Epithelial cell of proximal tubule (primary cell): ENCODE results near the gene VASH2. TPM values are rescaled to one million over a fixed set of nuclear protein-coding genes. Genes with fewer than 3 reads are reported as not detected.
"Not testable (repeated sequence)": the region's sequence is repeated elsewhere in the genome, so short reads cannot be mapped to it uniquely, and the experiment has no call there.

Experiments used
- DNase-seq: peaks from one replicate; pipeline ENCODE4 v3.0.0-alpha.2; 2011; ENCODE audit warnings: low read depth
- H3K4me3 ChIP-seq: 2 replicates; pipeline ENCODE4 v1.5.1; 2011; ENCODE audit warnings: low read depth, mild to moderate bottlenecking, low read length
- CTCF ChIP-seq: conservative IDR thresholded peaks from 2 replicates; pipeline ENCODE4 v1.5.1; 2012; ENCODE audit warnings: low read depth, mild to moderate bottlenecking, low read length
- total RNA-seq: library from RNA; depleted of rRNA; stranded (reverse); fragments of >200 nt; gene quantifications from 2 replicates; pipeline ENCODE4 v1.2.3, GENCODE V29; 2015

VASH2 gene
- total RNA-seq, 1 donor from 2014 or later: 0.63 TPM

GRCh38 chr1:212955961-212956620 lies 5.8 kb downstream of the VASH2 start:
- TF ChIP-seq CTCF: no peak
- H3K4me3 ChIP-seq: no peak overlapping the region
- DNase-seq: no peak

GRCh38 chr1:212957546-212957945 lies 7.2 kb downstream of the VASH2 start:
- H3K4me3 ChIP-seq: no peak overlapping the region
- no peak for TF ChIP-seq CTCF
- DNase-seq: no peak

GRCh38 chr1:212958175-212958574 lies 7.8 kb downstream of the VASH2 start:
- no peak for DNase-seq
- TF ChIP-seq CTCF: no peak
- H3K4me3 ChIP-seq: no peak overlapping the region

GRCh38 chr1:212959266-212960220 lies 9.2 kb downstream of the VASH2 start:
- no peak for DNase-seq
- TF ChIP-seq CTCF: no peak
- no peak overlapping the region for H3K4me3 ChIP-seq

DNA sequence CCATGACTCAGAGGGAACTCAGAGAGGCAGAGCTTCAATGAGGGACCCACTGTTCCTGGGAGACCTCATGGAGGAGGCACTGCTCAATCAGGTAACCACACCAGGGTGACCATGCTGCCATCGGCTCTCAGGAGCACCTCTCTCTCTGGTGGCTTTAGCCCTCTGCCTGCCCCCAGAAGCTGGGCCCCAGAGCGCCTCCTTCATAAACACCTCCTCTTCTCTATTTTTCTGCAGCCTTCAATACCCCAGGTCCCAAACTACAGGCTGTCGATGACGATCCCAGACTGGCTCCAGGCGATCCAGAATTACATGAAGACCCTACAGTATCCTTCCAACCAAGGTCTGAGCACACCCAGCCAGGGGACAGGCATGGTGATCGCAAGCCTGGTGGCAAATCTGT lies 10.6 kb downstream of the VASH2 start:
- no peak for DNase-seq
- TF ChIP-seq CTCF: no peak
- H3K4me3 ChIP-seq: no peak overlapping the region

- TF ChIP-seq CTCF: no peak
- DNase-seq: no peak
- H3K4me3 ChIP-seq: no peak overlapping the region
These were observed 12.2 kb downstream of the VASH2 start for GRCh38 chr1:212962509-212962908.

DNA sequence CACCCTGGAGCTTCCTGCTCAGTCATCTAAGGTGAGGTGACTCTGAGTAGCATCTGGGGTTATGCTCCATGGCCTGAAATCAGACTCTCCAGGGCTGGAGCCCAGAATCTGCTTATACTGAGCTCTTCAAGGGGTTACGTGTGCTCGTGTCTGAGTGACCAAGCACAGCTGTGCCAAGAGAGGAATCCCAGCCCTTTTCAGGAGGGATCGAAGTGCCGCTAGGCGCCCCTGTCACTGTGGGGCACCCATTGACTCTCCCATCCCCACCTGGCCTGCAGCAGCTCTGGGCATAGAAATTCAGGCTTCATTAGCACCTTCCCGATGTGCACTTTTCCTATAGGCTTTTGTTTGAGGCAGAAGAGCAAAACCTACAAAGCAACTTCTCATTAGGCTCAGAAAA lies 13.8 kb downstream of the VASH2 start:
- no peak overlapping the region for H3K4me3 ChIP-seq
- no peak for DNase-seq
- TF ChIP-seq CTCF: no peak

DNA sequence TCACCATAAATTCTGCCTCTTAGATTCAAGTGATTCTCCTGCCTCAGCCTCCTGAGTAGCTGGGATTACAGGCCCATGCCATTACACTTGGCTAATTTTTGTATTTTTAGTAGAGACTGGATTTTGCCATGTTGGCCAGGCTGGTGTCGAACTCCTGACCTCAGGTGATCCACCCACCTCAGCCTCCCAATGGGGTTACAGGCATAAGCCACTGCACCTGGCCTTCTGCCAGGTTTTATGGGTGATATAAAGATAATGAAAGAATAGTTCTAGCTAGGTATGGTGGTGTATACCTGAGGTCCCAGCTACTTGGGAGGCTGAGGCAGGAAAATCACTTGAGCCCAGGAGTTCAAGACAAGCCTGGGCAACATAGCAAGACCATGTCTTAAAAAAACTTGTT lies 14.7 kb downstream of the VASH2 start:
- H3K4me3 ChIP-seq, DNase-seq: not testable (repeated sequence)
